Sigmoid colon (tissue), 7 donors: ENCODE data around the gene SMAP1. TPM values are rescaled to one million over a fixed set of nuclear protein-coding genes. Genes with fewer than 3 reads are reported as not detected.

ENCODE experiments used
- DNase-seq: peaks from one replicate; pipeline ENCODE4 v3.0.0-alpha.2; 2019
- H3K27ac ChIP-seq, 4 donors: fragments of 200-600 bp; sonication (generic); one replicate each; pipeline ENCODE4 v1.5.1; 2016 to 2019; ENCODE audit warnings: mild to moderate bottlenecking in 1 of 4
- H3K27me3 ChIP-seq, 3 donors: fragments of 200-600 bp; sonication (generic); one replicate each; pipeline ENCODE4 v1.5.1; 2019; ENCODE audit warnings: mild to moderate bottlenecking in 1 of 3
- H3K36me3 ChIP-seq, 4 donors: fragments of 200-600 bp; sonication (generic); one replicate each; pipeline ENCODE4 v1.5.1; 2016 to 2019
- H3K4me1 ChIP-seq, 4 donors: fragments of 200-600 bp; sonication (generic); one replicate each; pipeline ENCODE4 v1.5.1; 2017 to 2019
- H3K4me3 ChIP-seq, 4 donors: fragments of 200-600 bp; sonication (generic); one replicate each; pipeline ENCODE4 v1.5.1; 2017 to 2019; ENCODE audit warnings: mild to moderate bottlenecking in 2 of 4, moderate library complexity in 1 of 4
- H3K9me3 ChIP-seq, 4 donors: fragments of 200-600 bp in 3 of 4; sonication (generic) in 3 of 4; one replicate each; pipeline versions ENCODE4 v1.5.1 to v1.6.1; 2013 to 2019
- EP300 ChIP-seq, 4 donors: sonication (generic); formaldehyde crosslinking; IDR thresholded peaks; one replicate each; pipeline ENCODE4 v1.6.1; 2017; ENCODE audit warnings: antibody characterized with exemption in 4 of 4
- POLR2A ChIP-seq, 2 donors: fragments of 450-650 bp; IDR thresholded peaks; one replicate each; pipeline ENCODE4 v1.6.1; 2016; ENCODE audit warnings: antibody characterized with exemption in 2 of 2, mild to moderate bottlenecking in 2 of 2, moderate library complexity in 2 of 2
- POLR2AphosphoS5 ChIP-seq, 4 donors: sonication (generic); formaldehyde crosslinking; IDR thresholded peaks; one replicate each; pipeline ENCODE4 v1.6.1; 2017; ENCODE audit warnings: antibody characterized with exemption in 4 of 4
- WGBS, 2 donors: extraction: QIAGEN DNeasy Blood & Tissue Kit; methylation state at CpG; one replicate each; pipeline ENCODE4 v1.1.7; 2013; 5-methylcytosine and 5-hydroxymethylcytosine counted together
- intact Hi-C: fragments of 100-400 bp; cut with DNase I; formaldehyde crosslinking; loops from one replicate; pipeline ENCODE4 v1.15.1; 2023
- polyA plus RNA-seq, 3 donors: library from polyadenylated mRNA; stranded (reverse); fragments of 200-250 nt; gene quantifications; one replicate each; pipeline ENCODE4 v1.2.3, GENCODE V29; 2013
- total RNA-seq, 4 donors: library from RNA; depleted of rRNA; stranded (reverse); fragments of >200 nt; gene quantifications; one replicate each; pipeline ENCODE4 v1.1.0, GENCODE V29; 2016
- TF ChIP-seq, protein P1 (sequence below), 4 experiments: fragments of 450-650 bp in 3 of 4; fragments of 200-600 bp in 1 of 4; IDR thresholded peaks; one replicate each; pipeline ENCODE4 v1.5.1; 2016 to 2019; ENCODE audit warnings: antibody characterized with exemption in 4 of 4, mild to moderate bottlenecking in 3 of 4, moderate library complexity in 2 of 4
- donor health status: healthy with polysubstance abuse.
- donor health status: Bipolar disorder and iron deficiency.
- donor health status: healthy.

The SMAP1 gene
- total and polyA plus RNA-seq, 7 donors = 19.7 to 41.4 (median 26.7) TPM

- Histone ChIP-seq H3K4me3 (no peak overlapping the region), H3K36me3 (no peaks in the 10 kb centered on the region), H3K9me3 (no peaks in the 10 kb centered on the region), H3K27ac (no peak overlapping the region), H3K27me3 (no peaks in the 10 kb centered on the region), H3K4me1 (no peaks in the 10 kb centered on the region)
- 92 to 93% methylated on average over 7 of the region's 7 CpGs for WGBS, 2 donors
- TF ChIP-seq POLR2AphosphoS5 (IDR thresholded peaks at IDR 0.05) (no peak), EP300 (IDR thresholded peaks at IDR 0.05) (no peak), POLR2A (IDR thresholded peaks at IDR 0.05) (no peak)
- TF ChIP-seq, protein P1, sequence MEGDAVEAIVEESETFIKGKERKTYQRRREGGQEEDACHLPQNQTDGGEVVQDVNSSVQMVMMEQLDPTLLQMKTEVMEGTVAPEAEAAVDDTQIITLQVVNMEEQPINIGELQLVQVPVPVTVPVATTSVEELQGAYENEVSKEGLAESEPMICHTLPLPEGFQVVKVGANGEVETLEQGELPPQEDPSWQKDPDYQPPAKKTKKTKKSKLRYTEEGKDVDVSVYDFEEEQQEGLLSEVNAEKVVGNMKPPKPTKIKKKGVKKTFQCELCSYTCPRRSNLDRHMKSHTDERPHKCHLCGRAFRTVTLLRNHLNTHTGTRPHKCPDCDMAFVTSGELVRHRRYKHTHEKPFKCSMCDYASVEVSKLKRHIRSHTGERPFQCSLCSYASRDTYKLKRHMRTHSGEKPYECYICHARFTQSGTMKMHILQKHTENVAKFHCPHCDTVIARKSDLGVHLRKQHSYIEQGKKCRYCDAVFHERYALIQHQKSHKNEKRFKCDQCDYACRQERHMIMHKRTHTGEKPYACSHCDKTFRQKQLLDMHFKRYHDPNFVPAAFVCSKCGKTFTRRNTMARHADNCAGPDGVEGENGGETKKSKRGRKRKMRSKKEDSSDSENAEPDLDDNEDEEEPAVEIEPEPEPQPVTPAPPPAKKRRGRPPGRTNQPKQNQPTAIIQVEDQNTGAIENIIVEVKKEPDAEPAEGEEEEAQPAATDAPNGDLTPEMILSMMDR (IDR thresholded peaks at IDR 0.05) = no peak
- DNase-seq = no peak
- intact Hi-C loops = no loop called here
Measured at GRCh38 chr6:70889270-70889669, 221.6 kb downstream of the SMAP1 start.

GRCh38 chr6:70894001-70894400 is 226.3 kb downstream of the SMAP1 start:
- Histone ChIP-seq H3K27ac (no peak overlapping the region), H3K9me3 (no peaks in the 10 kb centered on the region), H3K36me3 (no peaks in the 10 kb centered on the region), H3K4me1 (no peaks in the 10 kb centered on the region), H3K27me3 (no peaks in the 10 kb centered on the region), H3K4me3 (no peak overlapping the region)
- no peak for DNase-seq
- TF ChIP-seq EP300 (IDR thresholded peaks at IDR 0.05) (no peak), POLR2A (IDR thresholded peaks at IDR 0.05) (no peak), POLR2AphosphoS5 (IDR thresholded peaks at IDR 0.05) (no peak)
- TF ChIP-seq, protein P1 (IDR thresholded peaks at IDR 0.05) = no peak
- WGBS, 2 donors = 95% methylated on average over 12 of the region's 12 CpGs
- intact Hi-C loops = loop anchor here (10.0 kb wide), 1 partner anchor 589 kb away; the partner anchor contains the start of gene COL9A1

DNA sequence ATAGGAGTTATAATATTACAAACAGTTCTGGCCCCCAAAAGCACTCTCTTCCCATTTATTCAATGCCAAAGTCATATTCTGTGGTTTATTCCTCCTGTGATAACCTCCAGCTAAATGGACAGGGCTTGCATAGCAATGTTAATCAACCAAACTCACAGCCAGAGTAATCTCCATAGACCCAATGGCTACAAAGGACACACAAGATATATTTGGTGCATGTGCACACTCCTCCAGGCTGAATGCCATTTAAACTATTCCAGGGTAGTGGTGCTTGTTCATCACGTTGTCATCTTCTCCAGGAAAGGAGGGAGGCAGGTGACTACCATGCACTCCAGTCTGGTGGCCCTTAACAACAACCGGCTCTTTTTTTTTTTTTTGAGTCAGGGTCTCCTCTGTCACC is 232.4 kb downstream of the SMAP1 start:
- Histone ChIP-seq H3K27ac (no peak overlapping the region), H3K36me3 (no peaks in the 10 kb centered on the region), H3K27me3 (no peaks in the 10 kb centered on the region), H3K4me1 (no peaks in the 10 kb centered on the region), H3K9me3 (no peaks in the 10 kb centered on the region), H3K4me3 (no peak overlapping the region)
- no peak for TF ChIP-seq POLR2AphosphoS5 (IDR thresholded peaks at IDR 0.05)
- DNase-seq = no peak
- intact Hi-C loops = no loop called here
- 64 to 70% methylated on average over 2 of the region's 2 CpGs for WGBS, 2 donors

DNA sequence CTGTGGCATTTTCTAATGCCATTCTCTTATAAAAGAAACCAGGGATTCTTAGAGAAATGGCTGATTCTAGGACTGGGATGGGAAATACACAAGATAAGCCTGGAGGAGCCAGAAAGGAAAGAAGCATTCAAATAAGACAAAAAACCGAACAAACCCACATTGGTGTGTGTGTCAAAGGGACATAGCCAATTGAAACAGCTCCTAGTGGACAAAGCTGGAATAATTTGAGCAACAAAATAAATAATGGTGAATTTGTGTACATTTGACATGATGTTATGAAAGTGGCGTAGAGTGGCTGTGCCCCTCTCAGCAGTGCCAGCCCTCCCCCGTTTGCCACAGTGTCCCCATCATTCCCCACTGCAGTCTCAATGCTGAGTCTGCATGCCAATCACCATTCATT is 233.6 kb downstream of the SMAP1 start:
- DNase-seq = no peak
- H3K27ac ChIP-seq = no peak overlapping the region
- no peaks in the 10 kb centered on the region for H3K9me3 ChIP-seq
- 69 to 84% methylated on average over 3 of the region's 3 CpGs for WGBS, 2 donors
- H3K4me1 ChIP-seq = no peaks in the 10 kb centered on the region
- no peak overlapping the region for H3K4me3 ChIP-seq
- no peaks in the 10 kb centered on the region for H3K27me3 ChIP-seq
- intact Hi-C loops = no loop called here
- no peaks in the 10 kb centered on the region for H3K36me3 ChIP-seq
- TF ChIP-seq POLR2A (IDR thresholded peaks at IDR 0.05) = no peak
- TF ChIP-seq POLR2AphosphoS5 (IDR thresholded peaks at IDR 0.05) = no peak
- TF ChIP-seq, protein P1 (IDR thresholded peaks at IDR 0.05) = no peak

DNA sequence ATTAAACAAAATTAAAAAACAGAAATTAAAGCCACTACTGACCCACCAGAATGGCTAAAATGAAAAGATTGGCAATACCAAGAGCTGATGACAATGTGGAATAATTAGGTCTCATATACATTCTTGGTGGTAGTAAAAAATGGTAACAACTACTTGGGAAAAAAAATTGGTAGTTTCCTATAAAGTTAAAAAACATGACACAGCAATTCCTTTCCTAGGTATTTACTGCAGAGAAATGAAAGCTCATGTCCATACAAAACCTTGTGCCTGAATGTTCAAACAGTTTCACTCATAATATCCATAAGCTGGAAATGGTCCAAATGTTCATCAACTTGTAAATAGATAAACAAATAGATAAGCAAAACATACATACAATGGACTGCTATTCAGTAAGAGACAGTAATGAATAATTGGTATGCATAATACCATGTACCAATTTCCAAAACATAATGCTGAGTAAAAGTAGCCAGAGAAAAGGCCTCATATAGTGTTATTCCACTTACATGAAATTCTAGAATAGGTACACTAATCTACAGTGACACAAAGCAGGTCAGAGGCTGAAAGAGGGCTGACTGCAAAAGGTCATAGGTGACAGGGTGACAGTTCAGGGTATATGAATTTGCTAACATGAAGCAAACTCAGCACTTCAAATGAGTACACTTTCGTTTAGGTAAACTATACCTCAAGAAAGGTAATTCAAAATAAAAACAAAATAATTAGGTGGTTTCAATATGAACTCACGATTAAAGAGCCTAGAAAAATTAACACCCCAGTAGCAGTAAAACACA is 236.2 kb downstream of the SMAP1 start:
- 66 to 79% methylated on average over 2 of the region's 2 CpGs for WGBS, 2 donors
- TF ChIP-seq EP300 (IDR thresholded peaks at IDR 0.05) = no peak
- TF ChIP-seq, protein P1 (IDR thresholded peaks at IDR 0.05) = no peak
- TF ChIP-seq POLR2A (IDR thresholded peaks at IDR 0.05) = no peak
- no peak for TF ChIP-seq POLR2AphosphoS5 (IDR thresholded peaks at IDR 0.05)
- Histone ChIP-seq H3K36me3 (no peaks in the 10 kb centered on the region), H3K4me3 (no peak overlapping the region), H3K27ac (no peak overlapping the region), H3K9me3 (no peaks in the 10 kb centered on the region), H3K27me3 (no peaks in the 10 kb centered on the region), H3K4me1 (no peaks in the 10 kb centered on the region)
- no peak for DNase-seq
- intact Hi-C loops = no loop called here
